Activated CD8-positive, alpha-beta memory T cell treated with anti-CD3 and anti-CD28 coated beads for 4 hours (primary cell): ENCODE data around the gene CACTIN.
A peak's percentile ranks its signal among the peaks of the same experiment; 100 is the strongest.

Experiments
- DNase-seq, 2 donors: peaks; one replicate each; pipeline ENCODE4 v3.0.0-alpha.2; 2020; ENCODE audit warnings: low read depth in 2 of 2

CACTIN gene

DNA sequence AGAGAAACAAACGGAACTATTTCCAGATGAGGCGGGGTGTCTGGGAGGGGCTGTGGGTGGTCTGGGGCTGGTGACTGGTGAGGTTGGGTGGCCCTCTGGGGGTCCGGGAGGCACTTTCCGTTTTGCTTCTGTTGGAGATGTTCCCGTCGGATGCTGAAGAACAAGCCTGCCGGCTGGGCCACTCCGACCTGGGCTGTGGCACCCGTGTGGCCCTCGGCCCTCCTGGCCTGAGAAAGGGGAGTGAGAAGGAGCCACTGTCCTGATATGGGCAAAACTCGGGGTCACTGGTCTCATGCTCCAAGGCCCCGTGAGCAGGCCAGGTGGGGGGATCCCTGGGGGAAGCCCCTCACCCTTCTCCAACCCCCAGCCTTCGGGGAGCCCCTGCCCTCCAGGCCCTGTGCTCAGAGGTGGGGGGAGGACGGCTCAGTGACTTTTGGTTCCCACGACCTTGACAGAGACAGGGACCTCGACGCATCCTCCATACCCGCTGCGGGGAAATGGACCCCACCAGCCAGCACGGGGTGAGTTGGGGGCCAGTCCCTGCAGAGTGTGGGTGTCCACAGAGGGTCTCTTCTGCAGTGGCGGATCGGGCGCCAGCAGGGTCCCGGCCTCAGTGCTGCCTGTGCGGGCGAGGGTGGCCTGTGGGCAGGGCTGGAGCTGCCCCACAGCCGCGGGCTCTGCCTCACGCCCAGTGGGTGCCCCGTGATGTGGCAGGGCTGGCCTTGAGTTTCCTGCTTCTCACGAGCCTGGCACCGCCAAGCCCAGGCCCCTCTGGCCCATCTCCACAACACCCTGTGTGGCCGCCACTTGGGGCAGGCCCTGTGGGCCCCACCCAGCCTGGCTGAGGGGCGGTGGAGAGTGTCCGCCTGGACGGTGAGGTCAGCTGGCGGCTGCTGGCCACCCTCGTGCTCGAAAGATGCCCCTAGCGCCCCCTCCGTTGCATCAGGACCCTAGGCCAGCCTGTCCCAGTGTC, 15.6 kb downstream of the CACTIN start:
- no peak for DNase-seq

GRCh38 chr19:3609779-3610719, 16.5 kb downstream of the CACTIN start:
- DNase-seq, result no peak

- no peak for DNase-seq
Observed at GRCh38 chr19:3608750-3609322, 17.8 kb downstream of the CACTIN start.

DNA sequence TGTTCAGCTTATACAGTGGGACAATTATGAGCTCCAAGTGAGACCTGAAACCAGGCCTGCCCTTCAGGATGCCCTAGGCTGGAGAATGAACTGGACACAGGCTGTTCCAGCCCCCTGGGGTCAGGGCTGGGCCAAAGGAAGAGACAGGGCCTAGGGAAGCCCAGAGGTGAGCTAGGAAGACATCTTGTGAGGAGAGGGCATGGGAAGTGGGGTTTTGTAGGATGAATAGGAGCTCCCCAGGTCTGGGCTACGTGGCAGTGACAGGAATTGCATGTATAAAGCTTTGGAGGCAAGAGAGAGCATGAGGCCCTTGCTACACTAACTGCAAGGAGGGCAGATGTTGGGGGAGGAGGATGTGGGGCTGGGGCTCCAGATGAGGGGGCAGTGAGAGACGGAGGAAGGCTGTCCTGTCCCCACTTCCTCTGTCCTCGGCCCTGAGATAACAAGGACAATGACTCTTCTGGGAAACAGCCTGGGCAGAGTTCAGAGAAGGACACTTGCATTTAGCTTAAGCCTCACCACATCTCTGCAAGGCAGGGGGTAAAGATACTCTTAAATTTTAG, 18.4 kb downstream of the CACTIN start:
- no peak for DNase-seq

DNA sequence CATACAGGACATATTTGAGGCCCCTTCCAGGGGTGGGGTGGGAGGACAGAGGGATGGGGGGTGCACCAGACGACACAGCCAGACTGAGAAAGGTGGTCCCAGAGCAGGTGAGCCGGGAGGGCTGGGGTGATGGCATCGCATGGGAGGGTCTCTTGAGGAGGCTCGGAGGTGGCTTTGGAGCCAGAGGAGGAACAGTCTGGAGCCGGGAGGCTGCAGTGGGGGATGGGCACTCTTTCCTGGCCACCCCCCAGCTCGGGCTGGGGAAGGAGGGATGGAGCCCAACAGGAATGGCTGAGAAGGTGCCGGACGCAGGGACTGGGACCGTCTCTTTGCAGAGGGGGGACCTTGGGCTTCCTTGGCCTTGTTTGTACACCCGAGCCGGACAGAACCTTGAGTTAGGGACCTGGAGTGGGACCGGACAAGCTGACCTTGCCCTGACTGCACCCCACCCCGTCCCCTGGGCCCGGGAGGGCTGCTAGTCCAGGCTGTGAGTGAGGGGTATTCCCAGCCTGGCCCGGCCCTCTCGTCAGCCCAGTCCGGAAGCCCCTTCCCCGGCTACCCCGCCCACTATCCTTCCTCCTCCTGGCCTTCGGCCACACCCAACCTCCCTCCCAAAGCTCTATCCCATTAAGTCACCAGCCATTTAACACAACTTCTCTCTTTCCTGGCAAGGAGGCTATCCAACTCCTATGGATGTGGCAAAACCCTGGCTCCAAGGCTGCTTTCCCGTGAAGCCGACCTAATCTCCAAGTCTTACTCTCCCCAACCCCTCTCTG, 19.1 kb downstream of the CACTIN start:
- no peak for DNase-seq

DNA sequence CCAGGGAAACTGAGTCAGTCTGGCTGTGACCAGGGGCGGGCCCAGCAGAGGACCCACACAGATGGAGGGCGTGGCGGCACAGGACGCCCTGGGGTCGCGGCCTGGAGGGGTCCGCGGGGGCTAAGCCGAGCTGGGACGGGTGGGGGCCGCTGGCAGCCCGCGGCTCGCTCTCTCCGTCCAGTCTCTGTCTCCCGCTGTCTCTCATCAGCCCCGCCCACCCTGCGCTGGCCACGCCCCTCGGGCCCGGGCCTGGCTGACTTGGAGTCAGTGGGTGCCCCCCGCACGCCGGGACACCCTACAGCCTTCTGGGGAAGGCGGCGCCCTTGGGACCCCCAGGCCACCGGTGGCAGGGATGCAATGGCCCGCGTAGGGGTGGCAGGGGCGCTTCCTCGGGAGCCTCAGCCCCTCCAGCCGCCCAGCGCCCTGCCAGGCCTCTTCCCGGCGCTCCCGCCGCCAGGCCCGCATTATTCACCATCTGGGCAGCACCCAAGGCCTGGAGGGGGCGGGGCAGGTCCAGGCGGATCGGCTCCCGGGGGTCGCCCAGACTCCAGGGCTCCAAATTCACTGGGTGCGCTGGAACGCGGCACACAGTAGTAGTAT, 19.8 kb downstream of the CACTIN start, which contains the start of gene TBXA2R:
Gene TBXA2R (minus strand): TSS at position 186 of the 600 bp plus-strand sequence. CDS start 6,241 bp downstream, outside the sequence.
- peak in 1 of 2 donors; percentile 48 for DNase-seq

- DNase-seq, result no peak
Observed at GRCh38 chr19:3606174-3606689, 20.4 kb downstream of the CACTIN start.

GRCh38 chr19:3605770-3606169, 20.8 kb downstream of the CACTIN start:
- no peak for DNase-seq

DNA sequence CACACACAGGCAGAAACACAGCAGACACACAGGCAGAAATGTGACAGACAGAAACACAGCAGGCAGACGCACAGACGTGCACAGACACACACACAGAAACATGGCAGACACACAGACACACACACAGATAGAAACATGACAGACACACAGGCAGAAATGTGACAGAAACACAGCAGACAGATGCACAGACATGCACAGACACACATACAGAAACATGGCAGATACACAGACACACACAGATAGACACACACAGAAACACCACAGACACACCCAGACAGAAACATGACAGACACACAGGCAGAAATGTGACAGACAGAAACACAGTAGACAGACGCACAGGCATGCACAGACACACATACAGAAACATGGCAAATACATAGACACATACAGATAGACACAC, 21.2 kb downstream of the CACTIN start:
- no peak for DNase-seq

GRCh38 chr19:3604987-3605343, 21.6 kb downstream of the CACTIN start:
- DNase-seq, result no peak

DNA sequence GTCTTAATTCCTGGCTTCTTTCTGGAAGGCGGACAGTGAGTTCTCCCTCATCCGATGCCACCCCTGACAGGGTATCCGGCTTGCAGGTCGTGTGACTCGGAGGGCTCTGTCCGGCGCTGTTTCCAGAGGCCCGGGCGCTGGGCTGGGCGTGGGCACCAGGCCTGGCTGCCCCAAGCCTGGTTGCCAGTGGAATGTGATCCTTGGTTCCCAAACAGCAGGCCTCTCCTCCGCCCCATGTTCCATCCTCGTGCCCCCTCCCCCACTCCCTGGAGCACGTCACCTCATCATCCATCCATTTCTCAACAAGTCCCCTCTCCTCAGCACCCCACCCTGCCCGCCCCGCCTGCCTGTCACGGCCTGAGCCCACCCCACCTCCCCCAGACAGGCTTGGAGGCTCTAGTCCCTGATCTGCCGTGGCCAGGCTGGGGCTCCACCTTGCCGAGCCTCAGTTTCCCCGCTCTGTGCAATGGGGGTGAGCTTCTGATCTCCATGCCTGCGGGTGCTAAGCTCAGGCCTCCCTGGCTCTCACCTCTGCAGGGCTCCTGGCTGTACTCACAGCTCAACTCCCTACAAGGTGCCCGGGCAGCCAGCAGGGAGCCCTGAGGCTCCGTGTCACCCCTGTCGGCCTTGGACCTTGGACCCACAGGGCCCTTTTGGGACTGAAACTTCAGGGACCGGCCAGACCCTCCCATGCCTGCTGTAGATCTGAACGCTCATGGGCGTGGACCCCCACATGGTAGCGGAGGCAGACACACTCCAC, 22.2 kb downstream of the CACTIN start:
- no peak for DNase-seq

- no peak for DNase-seq
Observed at GRCh38 chr19:3603121-3603811, 23.3 kb downstream of the CACTIN start.

- DNase-seq, result no peak
Observed at GRCh38 chr19:3601021-3601420, 25.6 kb downstream of the CACTIN start.

DNA sequence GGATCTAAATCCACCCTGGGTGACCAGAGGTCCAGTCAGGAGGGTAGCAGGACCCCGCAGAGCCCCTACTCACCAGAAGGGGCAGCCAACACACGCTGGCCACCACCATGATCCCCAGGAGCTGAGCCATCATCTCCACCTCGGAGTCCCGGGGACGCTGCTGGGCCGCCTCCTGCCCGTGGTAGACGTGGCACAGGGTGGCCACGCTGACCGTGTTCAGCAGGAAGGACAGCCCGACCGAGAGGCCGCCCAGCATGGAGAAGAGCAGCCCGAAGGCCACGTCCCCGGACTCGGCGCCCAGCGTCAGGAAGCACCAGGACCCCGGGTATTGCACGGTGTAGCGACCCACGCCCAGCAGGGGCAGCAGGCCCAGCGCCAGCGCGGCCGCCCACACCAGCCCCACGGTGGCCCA, 26.8 kb downstream of the CACTIN start:
- no peak for DNase-seq

DNA sequence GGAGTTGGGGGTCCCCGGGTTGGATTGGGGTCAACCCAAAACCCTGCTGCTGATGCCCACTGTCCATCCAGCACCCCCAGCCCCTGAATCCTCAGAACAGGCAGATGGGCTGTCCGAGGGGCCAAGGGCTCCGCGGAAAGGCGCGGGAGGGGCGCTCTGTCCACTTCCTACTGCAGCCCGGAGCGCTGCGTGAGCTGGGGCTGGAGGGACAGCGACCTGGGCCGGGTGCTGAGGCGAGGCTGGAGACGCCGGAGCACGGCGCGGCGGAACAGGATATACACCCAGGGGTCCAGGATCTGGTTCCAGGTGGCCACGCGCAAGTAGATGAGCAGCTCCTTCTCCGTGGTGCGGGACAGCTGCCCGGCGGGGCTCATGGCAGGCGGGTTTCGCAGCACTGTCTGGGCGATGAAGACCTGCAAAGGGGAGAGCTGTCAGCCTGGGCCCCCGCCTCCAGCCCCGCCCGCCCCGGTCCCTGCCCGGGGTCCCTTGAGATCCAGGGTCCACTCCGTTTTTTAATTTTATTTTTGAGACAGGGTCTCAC, 31.0 kb downstream of the CACTIN start:
- no peak for DNase-seq

GRCh38 chr19:3593156-3593555, 33.4 kb downstream of the CACTIN start:
- no peak for DNase-seq

GRCh38 chr19:3591876-3592613, 34.5 kb downstream of the CACTIN start:
- DNase-seq, result no peak
